GM21723 (cell line): ENCODE measurements around the gene EDEM3.
A peak's percentile ranks its signal among the peaks of the same experiment; 100 is the strongest.
"Not testable (repeated sequence)": the region's sequence is repeated elsewhere in the genome, so short reads cannot be mapped to it uniquely, and the experiment has no call there.

Experiments
- ATAC-seq: cut with Tn5 transposase; IDR thresholded peaks from one replicate; pipeline ENCODE4 v1.9.1; 2021; ENCODE audit warnings: mild to moderate bottlenecking, moderate library complexity; ENCODE audit not compliant: unreplicated experiment

The EDEM3 gene

GRCh38 chr1:184754476-184755225, at the start of gene EDEM3:
TSS of gene EDEM3 (minus strand) at chr1:184754858. CDS start at chr1:184754646, 212 bp downstream.
- ATAC-seq: peak; percentile 92

GRCh38 chr1:184804220-184804619, 49.6 kb upstream of the EDEM3 start:
- no peak for ATAC-seq

- no peak for ATAC-seq
Observed at GRCh38 chr1:184803180-184803492, 48.5 kb upstream of the EDEM3 start.

GRCh38 chr1:184802354-184803179, 47.9 kb upstream of the EDEM3 start:
- ATAC-seq: no peak

GRCh38 chr1:184801503-184801902, 46.8 kb upstream of the EDEM3 start:
- ATAC-seq: no peak

- ATAC-seq: no peak
Observed at GRCh38 chr1:184800876-184801275, 46.2 kb upstream of the EDEM3 start.

GRCh38 chr1:184793967-184794366, 39.3 kb upstream of the EDEM3 start:
- ATAC-seq: no peak

GRCh38 chr1:184792450-184792969, 37.9 kb upstream of the EDEM3 start:
- no peak for ATAC-seq

GRCh38 chr1:184791550-184791900, 36.9 kb upstream of the EDEM3 start:
- ATAC-seq: no peak

GRCh38 chr1:184790642-184791549, 36.2 kb upstream of the EDEM3 start:
- no peak for ATAC-seq

- no peak for ATAC-seq
Observed at GRCh38 chr1:184789884-184790283, 35.2 kb upstream of the EDEM3 start.

GRCh38 chr1:184788970-184789369, 34.3 kb upstream of the EDEM3 start:
- no peak for ATAC-seq

- no peak for ATAC-seq
Observed at GRCh38 chr1:184785529-184785928, 30.9 kb upstream of the EDEM3 start.

GRCh38 chr1:184783723-184784122, 29.1 kb upstream of the EDEM3 start:
- ATAC-seq: not testable (repeated sequence)

GRCh38 chr1:184781941-184782340, 27.3 kb upstream of the EDEM3 start:
- ATAC-seq: no peak

- ATAC-seq: no peak
Observed at GRCh38 chr1:184775885-184776284, 21.2 kb upstream of the EDEM3 start.

GRCh38 chr1:184775329-184775728, 20.7 kb upstream of the EDEM3 start:
- ATAC-seq: no peak

- ATAC-seq: no peak
Observed at GRCh38 chr1:184773762-184774320, 19.2 kb upstream of the EDEM3 start.

GRCh38 chr1:184771190-184771691, 16.6 kb upstream of the EDEM3 start:
- no peak for ATAC-seq

- no peak for ATAC-seq
Observed at GRCh38 chr1:184770181-184770979, 15.7 kb upstream of the EDEM3 start.
